HS-27A (cell line): ENCODE results near the gene LHFPL2.
A peak's percentile ranks its signal among the peaks of the same experiment; 100 is the strongest.

Experiments used
- DNase-seq: peaks from one replicate; pipeline ENCODE4 v3.0.0-alpha.2; 2012; ENCODE audit warnings: low read depth, missing footprints

LHFPL2 gene

DNA sequence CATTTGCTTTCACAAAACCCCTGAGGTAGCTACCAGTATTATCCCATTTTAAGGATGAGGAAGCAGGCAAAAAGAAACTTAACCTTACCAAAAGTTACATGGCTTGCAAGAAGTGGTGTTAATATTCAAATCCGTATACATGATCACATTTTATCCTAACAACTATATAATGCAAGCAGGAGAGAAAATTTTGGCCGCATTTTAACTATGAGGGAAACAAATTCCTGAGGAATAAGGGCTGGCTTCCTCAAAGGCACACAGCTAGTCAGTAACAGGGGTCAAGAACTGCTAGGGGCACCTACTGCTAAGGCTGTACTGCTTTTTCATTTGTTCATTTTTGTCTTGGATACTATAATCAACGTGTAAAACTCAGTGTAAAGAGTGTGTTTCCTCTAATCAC is 81.0 kb downstream of the LHFPL2 start:
- no peak for DNase-seq

DNA sequence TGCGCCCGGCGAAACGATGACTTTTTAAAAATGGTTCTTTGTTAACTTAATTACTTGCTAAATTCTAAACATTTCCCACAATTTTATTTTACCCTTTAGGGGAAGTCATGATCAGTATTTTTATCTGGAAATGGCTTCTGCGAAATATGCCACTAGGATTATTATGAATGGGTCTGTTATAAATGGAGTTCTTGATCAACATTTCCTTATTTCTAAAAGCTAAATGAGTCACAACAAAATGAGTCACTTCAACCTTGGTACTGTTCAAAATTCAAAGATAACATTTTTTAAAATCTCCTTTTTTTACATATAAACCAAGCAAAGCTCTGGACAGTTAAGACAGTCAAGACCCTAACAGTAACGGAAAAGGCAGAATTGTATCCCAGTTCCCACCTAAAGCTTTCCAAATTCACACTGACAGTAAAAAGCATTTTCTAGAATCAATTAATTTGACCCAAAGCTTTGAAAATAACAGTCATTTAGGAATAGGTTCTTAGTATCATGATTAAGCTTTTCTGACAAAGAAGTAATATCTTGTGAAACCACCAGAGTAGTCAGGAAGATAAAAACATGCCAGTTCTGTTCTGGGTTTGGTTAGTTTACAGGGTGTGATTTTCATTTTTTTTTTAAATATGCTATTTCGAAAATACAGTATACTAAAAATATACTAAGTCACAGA is 81.7 kb downstream of the LHFPL2 start:
- DNase-seq: no peak

- DNase-seq: no peak
Observed at GRCh38 chr5:78565395-78565794, 83.2 kb downstream of the LHFPL2 start.

GRCh38 chr5:78563621-78564020 is 85.0 kb downstream of the LHFPL2 start:
- DNase-seq: no peak

DNA sequence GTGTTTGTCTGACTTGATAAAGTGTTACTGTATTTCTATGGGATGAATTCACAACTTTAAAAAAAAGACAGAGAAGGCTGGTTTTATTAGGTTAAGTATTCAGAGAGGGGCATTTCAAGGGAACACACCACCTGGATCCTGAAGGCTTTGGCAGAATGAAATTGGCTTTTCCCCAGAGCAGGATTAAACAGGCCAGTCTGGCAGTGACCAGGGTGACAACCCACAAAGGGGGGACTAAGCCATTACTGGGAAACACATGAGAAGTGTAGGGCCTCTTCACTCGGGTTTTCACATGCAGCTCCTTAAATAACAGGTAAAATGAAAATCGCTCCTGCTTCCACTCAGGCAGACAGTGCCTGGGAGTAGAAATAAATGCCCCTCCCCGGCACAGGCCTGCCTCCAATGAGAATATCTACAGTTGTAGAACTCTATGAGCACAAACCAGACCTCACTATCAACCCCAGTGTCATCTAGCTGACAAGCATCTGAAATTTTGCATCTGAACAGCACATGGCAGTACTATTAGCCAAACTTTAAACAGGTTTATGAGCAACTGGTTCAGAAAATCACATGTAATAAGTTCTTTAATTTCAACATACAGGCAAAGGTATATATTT is 85.8 kb downstream of the LHFPL2 start:
- DNase-seq: no peak

GRCh38 chr5:78562001-78562400 is 86.6 kb downstream of the LHFPL2 start:
- DNase-seq: no peak

DNA sequence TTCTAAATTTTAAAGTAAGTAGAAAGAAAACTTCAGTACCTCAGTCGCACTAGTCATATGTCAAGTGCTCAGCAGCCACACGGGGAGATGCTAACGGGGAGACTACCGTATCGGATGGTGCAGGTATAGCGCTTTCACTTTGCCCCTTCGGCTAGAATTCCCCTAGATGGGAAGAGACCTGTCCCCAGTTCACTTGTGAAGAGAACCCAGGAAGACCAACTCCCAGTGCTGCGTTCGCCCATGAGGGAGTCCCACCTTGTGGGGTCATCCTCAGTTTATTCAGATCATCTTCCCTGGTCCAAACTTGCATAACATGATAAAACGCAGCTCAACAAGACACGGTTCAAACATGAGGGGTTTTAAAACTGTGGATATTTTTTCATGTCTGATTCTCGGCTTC is 87.3 kb downstream of the LHFPL2 start:
- no peak for DNase-seq

DNA sequence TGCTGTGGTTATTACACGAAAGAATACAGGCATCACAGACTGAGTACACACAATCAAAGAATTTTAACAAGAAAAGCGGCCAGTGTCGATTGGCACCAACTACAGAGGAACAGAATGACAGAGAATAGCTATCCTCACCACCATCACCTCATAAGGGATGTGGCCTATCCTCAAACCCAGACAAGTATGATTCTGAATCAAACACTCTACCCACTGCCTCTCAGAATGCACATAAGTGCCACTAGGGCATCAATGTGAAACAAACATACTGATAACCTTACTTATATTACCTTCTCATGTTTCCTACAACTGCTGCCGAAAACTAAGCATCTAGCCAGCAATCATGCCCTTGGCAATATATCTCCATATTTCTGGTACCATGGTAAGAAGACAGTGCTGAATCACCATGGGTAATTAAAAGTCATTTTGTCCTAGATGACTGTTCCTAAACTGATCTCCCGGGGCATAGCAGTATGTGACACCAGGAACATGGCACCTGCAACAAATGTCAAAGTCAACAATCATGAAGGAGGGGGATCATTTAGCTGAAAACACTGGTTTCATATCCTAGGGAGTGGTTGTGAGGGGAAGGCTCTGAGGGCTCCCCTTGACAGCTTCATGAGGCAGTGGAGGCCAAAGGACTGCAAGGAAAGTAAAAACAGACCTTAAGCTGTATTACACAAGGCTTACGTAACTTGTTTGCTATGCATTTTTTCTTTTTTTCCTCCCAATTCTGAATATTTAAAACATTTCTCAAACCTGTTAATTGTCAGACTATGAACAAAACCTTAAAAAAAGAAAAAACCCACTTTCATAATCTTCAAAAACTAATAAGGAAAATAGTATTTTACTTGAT is 88.3 kb downstream of the LHFPL2 start:
- DNase-seq: no peak

DNA sequence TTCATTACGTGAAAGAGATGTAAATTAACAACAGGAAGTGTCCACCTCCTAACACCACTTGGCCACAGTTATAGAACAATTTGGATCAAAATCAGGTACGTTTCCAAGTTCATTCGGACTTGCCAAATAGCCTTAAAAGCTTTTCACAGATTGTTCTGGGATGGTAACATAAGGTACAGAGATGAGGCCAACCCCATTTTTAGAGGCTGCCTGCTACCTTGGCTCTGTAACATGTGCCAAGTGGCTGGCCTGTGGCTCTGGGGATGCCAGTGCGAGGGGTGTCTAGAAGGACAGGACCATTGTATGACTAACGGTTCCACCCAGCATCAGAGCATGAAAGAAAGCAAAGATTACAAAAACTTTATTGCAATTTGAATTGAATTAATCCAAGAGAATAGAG is 91.0 kb downstream of the LHFPL2 start:
- DNase-seq: no peak

DNA sequence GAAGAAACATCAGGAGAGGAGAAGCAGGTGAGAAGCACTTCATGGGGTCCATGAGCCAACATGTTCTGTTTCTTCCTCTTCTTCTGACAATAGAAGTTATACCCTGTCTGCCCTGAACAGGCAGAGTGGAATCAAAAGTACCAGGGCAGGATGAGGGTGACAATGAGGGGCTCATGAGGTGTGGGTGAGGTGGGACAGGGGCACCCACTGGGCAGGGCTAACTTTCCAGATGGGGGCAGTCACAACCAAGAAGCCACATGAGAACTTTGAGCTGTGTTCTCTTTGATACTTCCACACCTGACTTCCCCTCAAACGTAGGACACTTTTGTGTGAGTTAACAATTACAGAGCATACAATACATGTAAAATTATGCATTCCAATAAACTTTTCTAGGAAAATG is 92.7 kb downstream of the LHFPL2 start:
- DNase-seq: no peak

DNA sequence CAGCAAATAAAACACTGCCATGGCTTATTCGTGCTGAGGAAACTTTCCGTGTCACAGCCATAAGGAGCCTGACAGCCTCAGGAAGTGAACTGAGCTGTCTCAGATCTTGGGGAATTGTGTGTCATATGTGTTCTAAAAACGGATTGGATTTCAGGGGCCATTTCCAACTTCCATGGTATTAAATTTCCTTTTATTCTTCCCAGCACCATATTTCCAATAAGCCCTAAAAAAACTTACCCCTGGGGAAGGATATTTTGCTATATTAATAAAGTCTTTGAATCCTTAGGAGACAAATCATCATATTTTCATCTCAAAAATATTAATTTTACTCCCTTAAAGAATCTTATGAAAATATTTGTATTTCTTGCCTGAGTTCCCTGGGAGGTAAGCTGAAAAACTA is 93.9 kb downstream of the LHFPL2 start:
- DNase-seq: no peak

DNA sequence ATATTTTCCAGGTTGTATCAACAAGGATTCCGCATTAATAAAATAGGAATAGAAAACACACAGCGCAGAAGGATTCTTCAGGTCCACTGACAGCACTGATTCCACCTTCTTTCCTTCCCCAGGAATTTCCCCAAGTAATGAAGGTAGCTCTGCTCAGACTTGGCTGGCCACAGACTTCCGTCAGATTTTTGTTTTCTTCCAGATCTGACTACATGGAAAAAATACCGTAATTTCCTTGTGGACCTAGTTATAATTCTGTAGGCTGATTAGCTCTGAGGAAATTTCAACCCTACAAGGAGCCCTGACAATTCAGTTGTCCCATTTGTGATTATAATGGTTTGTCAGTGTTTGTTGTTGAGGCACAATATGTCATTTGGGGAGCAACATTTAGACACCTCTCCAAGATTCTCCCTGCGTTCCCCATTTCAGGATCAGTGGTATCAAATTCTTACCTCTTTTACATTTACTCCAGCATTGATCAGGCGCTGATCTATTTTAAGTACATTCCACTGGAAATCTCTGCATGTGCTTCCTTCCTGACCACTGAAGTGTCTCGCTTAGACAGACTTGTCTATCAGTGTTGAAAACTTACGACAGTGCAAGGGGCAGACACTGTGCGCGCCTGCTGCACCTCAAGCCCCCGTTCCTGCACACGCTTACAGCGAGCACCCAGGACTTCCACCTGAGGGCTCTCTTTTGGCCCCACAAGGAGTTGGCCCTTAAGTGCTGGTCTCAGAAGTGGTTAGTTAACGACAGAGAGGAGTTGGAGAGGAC is 94.8 kb downstream of the LHFPL2 start:
- no peak for DNase-seq

DNA sequence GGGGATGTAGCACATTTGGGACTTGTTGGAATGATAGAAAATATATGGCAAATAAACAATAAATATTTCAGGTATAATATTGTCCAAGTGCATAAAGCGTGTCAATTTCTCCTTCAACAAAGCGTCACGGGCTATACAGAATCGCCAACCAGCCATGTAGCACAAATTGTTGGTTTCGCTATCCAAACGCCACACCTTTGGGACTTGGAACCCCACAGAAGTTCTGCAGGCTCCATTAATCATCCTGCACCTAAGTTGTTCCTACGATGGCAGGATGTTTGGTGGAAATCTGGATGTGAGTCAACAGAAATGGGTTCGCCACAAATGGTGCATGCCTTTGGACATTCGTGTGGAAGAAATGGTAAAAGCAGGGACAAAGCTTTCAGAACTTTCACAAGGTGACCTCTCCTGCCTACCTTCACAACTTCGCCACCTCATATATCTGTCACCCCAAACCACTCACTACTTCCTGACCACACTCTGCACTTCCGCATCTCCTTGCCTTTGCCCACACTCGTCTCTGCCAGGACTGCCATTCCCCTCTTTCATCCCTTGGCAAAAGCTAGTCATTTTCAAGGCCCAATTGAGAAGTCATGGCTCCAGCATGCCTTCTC is 95.7 kb downstream of the LHFPL2 start:
- DNase-seq: no peak

GRCh38 chr5:78550891-78551290 is 97.7 kb downstream of the LHFPL2 start:
- no peak for DNase-seq

DNA sequence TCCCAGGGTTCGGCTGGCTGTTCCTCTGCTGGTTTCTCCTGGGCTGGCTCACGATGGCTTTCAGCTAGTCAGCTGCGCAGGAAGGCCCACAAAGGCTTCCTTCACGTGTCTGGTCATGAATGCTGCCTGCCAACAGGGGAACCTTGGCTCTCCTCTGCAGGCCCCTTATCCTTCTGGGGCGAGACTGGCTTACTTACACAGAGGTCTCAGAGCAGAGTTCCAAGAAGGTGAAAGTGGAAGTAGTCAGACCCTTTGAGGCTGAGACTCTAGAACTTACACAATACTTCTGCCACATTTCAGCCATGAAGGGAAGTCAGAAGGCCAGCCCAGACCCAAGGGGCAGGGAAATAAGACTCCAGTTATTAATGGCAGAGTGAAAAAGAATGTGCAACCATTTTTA is 99.5 kb downstream of the LHFPL2 start:
- DNase-seq: no peak

- DNase-seq: peak; percentile 43
Observed at GRCh38 chr5:78547731-78548615, 100.6 kb downstream of the LHFPL2 start.

GRCh38 chr5:78547183-78547582 is 101.4 kb downstream of the LHFPL2 start:
- no peak for DNase-seq

DNA sequence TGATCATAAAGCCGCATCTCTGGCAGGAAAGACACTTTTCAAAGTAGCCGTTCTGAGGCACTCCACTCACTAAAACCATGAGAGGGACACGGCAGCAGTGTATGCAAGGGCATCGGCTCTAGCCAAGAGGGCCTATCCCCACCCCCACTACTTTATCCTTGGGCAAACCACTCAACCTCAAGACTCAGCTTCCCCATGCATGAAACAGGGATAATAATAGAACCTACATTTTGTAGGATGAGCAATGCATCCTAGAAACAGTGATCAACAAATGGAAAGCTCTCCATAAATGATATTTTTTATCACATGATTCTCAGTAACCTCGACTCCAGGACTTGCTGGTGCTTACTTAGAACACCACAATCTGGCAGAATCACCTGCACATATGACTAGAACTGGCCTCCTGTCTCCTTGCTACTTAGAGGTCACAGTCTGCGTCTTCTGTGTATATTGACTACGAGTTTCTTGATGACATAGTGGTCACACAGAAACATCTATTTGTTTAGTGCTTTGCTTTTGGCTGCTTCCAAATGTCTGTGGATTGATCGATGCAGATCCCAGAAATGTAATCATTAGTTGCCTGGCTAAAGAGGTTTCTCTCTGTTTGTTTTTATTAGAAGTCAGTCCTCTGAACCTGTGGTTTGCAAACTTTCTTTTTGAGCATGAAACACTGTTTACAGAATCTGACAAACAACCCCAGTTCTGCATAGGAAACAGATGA is 102.1 kb downstream of the LHFPL2 start:
- no peak for DNase-seq

DNA sequence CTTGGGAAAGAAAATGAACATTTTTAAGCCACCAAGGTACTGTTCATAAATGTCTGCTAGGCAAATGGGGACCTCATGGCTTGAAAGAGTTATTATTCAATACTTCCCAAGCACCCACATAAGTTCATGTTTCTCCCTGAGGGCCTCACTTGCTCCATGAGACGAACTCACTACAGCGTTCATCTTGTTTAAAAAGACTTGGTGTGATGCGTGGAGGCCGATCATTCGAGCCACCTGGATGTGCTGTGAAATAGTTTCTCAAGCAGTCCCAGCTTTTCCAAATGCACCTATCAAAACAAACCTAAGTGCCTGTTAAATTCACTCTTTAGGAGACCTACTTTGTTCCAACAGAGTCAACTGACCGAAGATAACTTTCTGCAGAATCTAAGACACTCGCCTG is 103.2 kb downstream of the LHFPL2 start:
- DNase-seq: no peak

DNA sequence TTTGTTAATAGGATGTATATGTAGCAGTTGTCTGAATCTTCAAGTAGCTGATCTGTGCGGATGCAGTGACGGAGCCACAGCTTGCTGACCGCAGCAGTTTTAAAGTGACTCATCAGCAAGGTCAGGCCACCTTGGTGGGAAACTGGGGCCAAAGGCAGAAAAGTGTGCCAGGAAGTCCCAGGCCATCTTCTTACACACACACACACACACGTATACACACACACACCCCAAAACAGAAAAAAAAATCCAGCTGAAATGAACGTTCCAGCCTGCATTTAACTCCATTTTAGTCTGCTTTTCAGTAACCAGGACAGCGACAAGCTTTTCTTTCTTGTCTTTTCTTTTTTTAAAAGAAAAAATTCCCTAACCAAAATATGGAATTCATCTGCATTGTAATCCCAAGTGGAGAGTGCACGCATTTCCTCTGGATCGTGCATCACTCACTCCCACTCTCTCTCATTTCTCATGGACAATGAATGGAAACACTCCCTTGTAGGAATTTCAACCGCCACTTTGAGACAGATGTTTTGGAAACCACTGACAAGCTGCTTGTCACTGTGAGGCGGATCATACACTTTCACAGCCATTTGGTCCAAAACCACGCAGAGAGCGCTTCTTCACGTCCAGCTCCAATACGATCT is 103.9 kb downstream of the LHFPL2 start:
- no peak for DNase-seq
